ENCODE measurements around the gene DMRT1.

DMRT1 gene

GRCh38 chr9:1014225-1014624 is 172.7 kb downstream of the DMRT1 start (continued):
- no peak for TF ChIP-seq ZNF169 (tag by site-specific recombination; IDR thresholded peaks at IDR 0.05)
- TF ChIP-seq ZNF138 (tag by site-specific recombination; IDR thresholded peaks at IDR 0.05; ENCODE audit: borderline replicate concordance), result no peak
- TF ChIP-seq KLF10 (tag by site-specific recombination; IDR thresholded peaks at IDR 0.05), result no peak
- TF ChIP-seq ZNF449 (tag by site-specific recombination; IDR thresholded peaks at IDR 0.05), result no peak

GRCh38 chr9:1014640-1015039 is 173.1 kb downstream of the DMRT1 start:
- Histone ChIP-seq H3K27ac (ENCODE audit: extremely low read depth, low read depth, low read length) (no peak overlapping the region), H3K4me3 (ENCODE audit: low read depth, low read length) (no peak overlapping the region), H3K4me1 (ENCODE audit: control insufficient read depth, insufficient read depth, low read length) (no peaks in the 10 kb centered on the region), H3K9me3 (ENCODE audit: control insufficient read depth, insufficient read depth, low read depth, low read length) (no peaks in the 10 kb centered on the region), H3K36me3 (ENCODE audit: control insufficient read depth in 2 of 2, insufficient read depth in 1 of 2, low read length in 2 of 2) (no peaks in the 10 kb centered on the region)
- TF ChIP-seq ZSCAN16 (tag by site-specific recombination; IDR thresholded peaks at IDR 0.05), result no peak
- no peak for TF ChIP-seq ZNF292 (tag by site-specific recombination; IDR thresholded peaks at IDR 0.05; ENCODE audit: borderline replicate concordance, low read depth)
- TF ChIP-seq TRIM28 (IDR thresholded peaks at IDR 0.05; ENCODE audit: borderline replicate concordance, low read length), result no peak
- no peak for TF ChIP-seq ZNF548 (tag by site-specific recombination; IDR thresholded peaks at IDR 0.05)
- TF ChIP-seq IKZF3 (tag by site-specific recombination; IDR thresholded peaks at IDR 0.05), result no peak
- TF ChIP-seq ZNF624 (tag by site-specific recombination; IDR thresholded peaks at IDR 0.05), result no peak
- TF ChIP-seq GLI4 (tag by site-specific recombination; IDR thresholded peaks at IDR 0.05), result no peak
- TF ChIP-seq MEIS1 (CRISPR knock-in tag; IDR thresholded peaks at IDR 0.05; ENCODE audit: borderline replicate concordance), result no peak
- TF ChIP-seq BCL11B (tag by site-specific recombination; IDR thresholded peaks at IDR 0.05; ENCODE audit: low read depth), result no peak
- TF ChIP-seq ZNF549 (tag by site-specific recombination; IDR thresholded peaks at IDR 0.05), result no peak
- no peak for TF ChIP-seq ZNF362 (tag by site-specific recombination; IDR thresholded peaks at IDR 0.05)
- TF ChIP-seq ZNF239 (tag by site-specific recombination; IDR thresholded peaks at IDR 0.05), result no peak
- no peak for TF ChIP-seq ZBTB21 (tag by site-specific recombination; IDR thresholded peaks at IDR 0.05)
- no peak for TF ChIP-seq ZNF488 (tag by site-specific recombination; IDR thresholded peaks at IDR 0.05)
- TF ChIP-seq ZNF660 (tag by site-specific recombination; IDR thresholded peaks at IDR 0.05), result no peak
- no peak for TF ChIP-seq PRDM4 (tag by site-specific recombination; IDR thresholded peaks at IDR 0.05)
- POLR2A ChIA-PET, result no interaction called here
- CTCF ChIA-PET, result no interaction called here

Data from HEK293 (cell line).